ENCODE data around the gene LRMDA. TPM values are rescaled to one million over a fixed set of nuclear protein-coding genes. Genes with fewer than 3 reads are reported as not detected.

Gene LRMDA
- total and polyA plus RNA-seq, 2 donors (not counting 3 experiments of a cell fraction or from before 2014, with no cell fraction given), result 9.7 to 18.0 TPM

- Histone ChIP-seq H3K4me3 (replicated peaks in 1 of 3; ENCODE audit: insufficient read depth in 1 of 3, low read depth in 1 of 3, low read length in 3 of 3) (no peak overlapping the region), H3K9me3 (replicated peaks; ENCODE audit: control insufficient read depth, insufficient read depth, low read length) (no peaks in the 10 kb centered on the region), H3K4me2 (ENCODE audit: insufficient read depth, low read length) (no peak overlapping the region), H3K36me3 (ENCODE audit: control insufficient read depth in 2 of 2, extremely low read depth in 1 of 2, insufficient read depth in 2 of 2, low read length in 2 of 2) (no peaks in the 10 kb centered on the region), H2AFZ (ENCODE audit: low read depth, low read length) (no peak overlapping the region), H3K4me1 (ENCODE audit: control insufficient read depth, extremely low read depth, insufficient read depth, low read length) (peaks cover 3% of the 10 kb centered on the region), H3K27me3 (ENCODE audit: control insufficient read depth in 2 of 2, insufficient read depth in 2 of 2, low read length in 2 of 2) (no peaks in the 10 kb centered on the region), H3K9me1 (replicated peaks; ENCODE audit: control insufficient read depth, extremely low read depth, insufficient read depth, low read length) (no peaks in the 10 kb centered on the region), H3K27ac (ENCODE audit: insufficient read depth, low read depth, low read length) (no peak overlapping the region), H3K9ac (replicated peaks; ENCODE audit: extremely low read depth, insufficient read depth, low read length) (no peak overlapping the region), H4K20me1 (replicated peaks; ENCODE audit: control insufficient read depth, extremely low read depth, insufficient read depth, low read length) (no peaks in the 10 kb centered on the region), H3K79me2 (ENCODE audit: control insufficient read depth, insufficient read depth, low read length) (no peaks in the 10 kb centered on the region)
- no peak for FAIRE-seq
- CTCF ChIA-PET, result no interaction called here
- dilution Hi-C loops (cut with MboI; ENCODE audit: extremely low pct_ligation_motif_present, low sequenced_read_pairs), result no loop called here
- no peak for DNase-seq (ENCODE audit: low read depth, low spot score)
- intact Hi-C loops (cut with micrococcal nuclease), result no loop called here
- no TSS peak for BruUV-seq (replicated peaks)
- POLR2A ChIA-PET, result no interaction called here
- no peak for TF ChIP-seq MYC (IDR thresholded peaks at IDR 0.05; ENCODE audit: low read depth, low read length)
- TF ChIP-seq GATA2 (IDR thresholded peaks at IDR 0.05; ENCODE audit: insufficient read depth, insufficient read length, low read depth, low read length), result no peak
- no peak for TF ChIP-seq POLR2A (IDR thresholded peaks at IDR 0.05; ENCODE audit: low read depth, low read length)
- no peak for TF ChIP-seq POLR2AphosphoS5 (IDR thresholded peaks at IDR 0.05; ENCODE audit: insufficient read depth, low read depth, low read length)
- no peak for TF ChIP-seq MAX (IDR thresholded peaks at IDR 0.05; ENCODE audit: insufficient read depth, insufficient read length)
- TF ChIP-seq CTCF (IDR thresholded peaks at IDR 0.05; ENCODE audit: extremely low read depth in 1 of 2, insufficient read depth in 1 of 2, low read depth in 1 of 2, low read length in 2 of 2), result no peak
- no peak for TF ChIP-seq FOS (IDR thresholded peaks at IDR 0.05; ENCODE audit: borderline replicate concordance, insufficient read depth, low read length)
- no peak for TF ChIP-seq EZH2 (IDR thresholded peaks at IDR 0.05; ENCODE audit: borderline replicate concordance, low read depth, low read length, severe bottlenecking)
These were observed 416.1 kb downstream of the LRMDA start for GRCh38 chr10:75847477-75847876.
